Chondrocyte (in vitro differentiated cells): ENCODE measurements around the gene CPNE8. TPM values are rescaled to one million over a fixed set of nuclear protein-coding genes. Genes with fewer than 3 reads are reported as not detected.
"Not testable (repeated sequence)": the region's sequence is repeated elsewhere in the genome, so short reads cannot be mapped to it uniquely, and the experiment has no call there.

Experiments used
- DNase-seq: peaks from one replicate; pipeline ENCODE4 v3.0.0; 2021; ENCODE audit warnings: mixed read lengths, low spot score
- H3K27ac Mint-ChIP-seq: one replicate; pipeline ENCODE4 v1.8.0; 2021; ENCODE audit warnings: mild to moderate bottlenecking, moderate library complexity, mixed read lengths; ENCODE audit not compliant: unreplicated experiment
- H3K27me3 Mint-ChIP-seq: 2 replicates; pipeline ENCODE4 v1.8.0; 2021; ENCODE audit warnings: low read depth, mixed read lengths
- H3K36me3 Mint-ChIP-seq: 2 replicates; pipeline ENCODE4 v1.8.0; 2021; ENCODE audit warnings: low read depth, mixed read lengths
- H3K4me1 Mint-ChIP-seq: 2 replicates; pipeline ENCODE4 v1.8.0; 2021; ENCODE audit warnings: low read depth, mild to moderate bottlenecking, mixed read lengths
- H3K4me3 Mint-ChIP-seq: one replicate; pipeline ENCODE4 v1.8.0; 2021; ENCODE audit warnings: mild to moderate bottlenecking, moderate library complexity, mixed read lengths; ENCODE audit not compliant: unreplicated experiment
- H3K9me3 Mint-ChIP-seq: 2 replicates; pipeline ENCODE4 v1.8.0; 2021; ENCODE audit warnings: low read depth, mixed read lengths
- total RNA-seq: library from RNA; stranded (reverse); gene quantifications from 3 replicates; pipeline ENCODE4 v1.2.1, GENCODE V29; 2021
- TF ChIP-seq, protein P1 (sequence below): fragments of 200-600 bp; sonication (generic); IDR thresholded peaks from 2 replicates; pipeline ENCODE4 v1.5.0; 2021; ENCODE audit warnings: antibody characterized with exemption, mild to moderate bottlenecking, moderate library complexity

The CPNE8 gene
- total RNA-seq, 1 donor from 2014 or later = 10.6 TPM

GRCh38 chr12:38759621-38760020 lies 145.8 kb downstream of the CPNE8 start:
- Mint-ChIP-seq H3K9me3 (peaks cover 3% of the 10 kb centered on the region), H3K27ac (no peak overlapping the region), H3K4me1 (no peaks in the 10 kb centered on the region), H3K4me3 (no peak overlapping the region), H3K27me3 (no peaks in the 10 kb centered on the region), H3K36me3 (peaks cover 11% of the 10 kb centered on the region)
- DNase-seq = no peak
- TF ChIP-seq, protein P1, sequence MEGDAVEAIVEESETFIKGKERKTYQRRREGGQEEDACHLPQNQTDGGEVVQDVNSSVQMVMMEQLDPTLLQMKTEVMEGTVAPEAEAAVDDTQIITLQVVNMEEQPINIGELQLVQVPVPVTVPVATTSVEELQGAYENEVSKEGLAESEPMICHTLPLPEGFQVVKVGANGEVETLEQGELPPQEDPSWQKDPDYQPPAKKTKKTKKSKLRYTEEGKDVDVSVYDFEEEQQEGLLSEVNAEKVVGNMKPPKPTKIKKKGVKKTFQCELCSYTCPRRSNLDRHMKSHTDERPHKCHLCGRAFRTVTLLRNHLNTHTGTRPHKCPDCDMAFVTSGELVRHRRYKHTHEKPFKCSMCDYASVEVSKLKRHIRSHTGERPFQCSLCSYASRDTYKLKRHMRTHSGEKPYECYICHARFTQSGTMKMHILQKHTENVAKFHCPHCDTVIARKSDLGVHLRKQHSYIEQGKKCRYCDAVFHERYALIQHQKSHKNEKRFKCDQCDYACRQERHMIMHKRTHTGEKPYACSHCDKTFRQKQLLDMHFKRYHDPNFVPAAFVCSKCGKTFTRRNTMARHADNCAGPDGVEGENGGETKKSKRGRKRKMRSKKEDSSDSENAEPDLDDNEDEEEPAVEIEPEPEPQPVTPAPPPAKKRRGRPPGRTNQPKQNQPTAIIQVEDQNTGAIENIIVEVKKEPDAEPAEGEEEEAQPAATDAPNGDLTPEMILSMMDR = no peak

- no peaks in the 10 kb centered on the region for H3K27me3 Mint-ChIP-seq
- DNase-seq = no peak
- H3K36me3 Mint-ChIP-seq = peaks cover 3% of the 10 kb centered on the region
- H3K9me3 Mint-ChIP-seq = no peaks in the 10 kb centered on the region
- H3K4me1 Mint-ChIP-seq = no peaks in the 10 kb centered on the region
- no peak overlapping the region for H3K27ac Mint-ChIP-seq
- TF ChIP-seq, protein P1 = no peak
- no peak overlapping the region for H3K4me3 Mint-ChIP-seq
These were observed 158.6 kb downstream of the CPNE8 start for GRCh38 chr12:38746744-38747143.

DNA sequence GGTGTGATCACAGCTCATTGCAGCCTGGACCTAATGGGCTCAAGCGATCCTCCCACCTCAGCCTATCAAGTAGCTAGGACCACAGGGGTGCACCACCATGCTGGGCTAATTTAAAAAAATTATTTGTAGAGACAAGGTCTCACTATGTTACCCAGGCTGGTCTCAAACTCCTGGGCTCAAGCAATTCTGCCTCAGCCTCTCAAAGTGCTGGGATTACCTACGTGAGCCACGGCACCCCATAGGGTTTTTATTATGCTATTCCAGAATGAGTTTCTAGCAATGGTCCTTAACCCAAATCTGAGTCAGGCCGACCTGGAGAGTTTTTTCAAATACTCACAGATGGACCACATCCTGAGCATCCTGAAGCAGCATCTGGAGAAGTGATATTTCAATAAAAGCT lies 159.8 kb downstream of the CPNE8 start:
- H3K4me1 Mint-ChIP-seq = no peaks in the 10 kb centered on the region
- peaks cover 2% of the 10 kb centered on the region for H3K9me3 Mint-ChIP-seq
- H3K4me3 Mint-ChIP-seq = no peak overlapping the region
- TF ChIP-seq, protein P1 = no peak
- no peak overlapping the region for H3K27ac Mint-ChIP-seq
- H3K36me3 Mint-ChIP-seq = peaks cover 4% of the 10 kb centered on the region
- H3K27me3 Mint-ChIP-seq = no peaks in the 10 kb centered on the region
- DNase-seq = no peak

DNA sequence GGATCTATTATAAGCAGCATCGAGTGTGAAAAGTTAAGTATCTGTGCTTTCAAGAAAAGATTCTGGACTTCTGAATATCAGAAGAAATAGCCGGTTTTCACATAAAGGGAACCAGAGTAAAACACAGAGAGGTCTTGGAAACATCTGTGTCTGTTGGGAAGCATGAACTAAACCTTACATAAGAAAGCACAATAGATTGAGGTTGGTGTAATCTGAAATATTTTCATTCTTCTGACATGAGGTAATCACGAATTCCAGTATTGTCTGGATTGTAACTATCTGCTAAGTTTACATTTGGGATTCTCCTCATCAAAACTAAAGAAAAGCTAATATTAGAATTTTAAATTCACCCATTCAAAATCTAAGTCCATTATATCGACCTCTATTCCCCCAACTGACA lies 161.3 kb downstream of the CPNE8 start:
- Mint-ChIP-seq H3K4me1 (no peaks in the 10 kb centered on the region), H3K36me3 (peaks cover 2% of the 10 kb centered on the region), H3K27ac (no peak overlapping the region), H3K27me3 (no peaks in the 10 kb centered on the region), H3K4me3 (no peak overlapping the region), H3K9me3 (peaks cover 2% of the 10 kb centered on the region)
- TF ChIP-seq, protein P1 = no peak
- no peak for DNase-seq

DNA sequence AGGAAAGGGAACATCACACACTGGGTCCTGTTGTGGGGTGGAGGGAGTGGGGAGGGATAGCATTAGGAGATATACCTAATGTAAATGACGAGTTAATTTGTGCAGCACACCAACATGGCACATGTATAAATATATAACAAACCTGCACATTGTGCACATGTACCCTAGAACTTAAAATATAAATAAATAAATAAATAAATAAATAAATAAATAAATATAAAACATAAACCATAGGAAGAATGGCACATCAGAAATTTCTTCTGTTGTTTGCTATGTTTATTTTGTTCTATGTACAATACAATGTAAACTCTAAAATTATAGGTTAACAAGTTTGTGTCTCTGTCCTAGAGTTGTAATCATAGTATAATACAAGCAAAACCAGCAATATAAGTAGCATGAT lies 162.9 kb downstream of the CPNE8 start:
- not testable (repeated sequence) for H3K36me3 Mint-ChIP-seq, DNase-seq, H3K27me3 Mint-ChIP-seq, H3K9me3 Mint-ChIP-seq, H3K27ac Mint-ChIP-seq, H3K4me1 Mint-ChIP-seq, H3K4me3 Mint-ChIP-seq

DNA sequence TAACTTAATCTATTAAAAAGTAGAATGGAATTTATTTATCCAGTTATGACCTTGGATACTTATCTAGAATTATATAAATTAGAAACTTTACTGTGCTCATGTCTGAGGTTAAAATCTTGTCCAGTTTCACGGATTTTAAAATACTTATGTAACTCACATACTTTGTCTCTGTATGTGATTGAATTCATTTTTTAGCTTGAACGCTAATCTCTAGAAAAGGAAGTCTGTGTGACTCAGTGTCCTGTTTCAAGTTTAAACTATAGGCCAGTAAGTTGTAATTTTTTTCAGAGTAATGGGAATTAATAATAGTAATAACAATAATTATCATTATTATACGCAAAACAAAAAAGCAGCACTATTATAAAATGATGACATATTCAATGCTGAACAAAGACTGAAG lies 168.6 kb downstream of the CPNE8 start:
- TF ChIP-seq, protein P1 = no peak
- peaks cover 1% of the 10 kb centered on the region for H3K36me3 Mint-ChIP-seq
- H3K4me1 Mint-ChIP-seq = no peaks in the 10 kb centered on the region
- H3K4me3 Mint-ChIP-seq = no peak overlapping the region
- H3K27ac Mint-ChIP-seq = no peak overlapping the region
- DNase-seq = no peak
- peaks cover 2% of the 10 kb centered on the region for H3K9me3 Mint-ChIP-seq
- H3K27me3 Mint-ChIP-seq = no peaks in the 10 kb centered on the region
